ACHN (cell line): Measurements from ENCODE around the gene PMM2.
"Not testable (repeated sequence)": the region's sequence is repeated elsewhere in the genome, so short reads cannot be mapped to it uniquely, and the experiment has no call there.

Source experiments
- DNase-seq: peaks from one replicate; pipeline ENCODE4 v3.0.0-alpha.2; 2015
- in situ Hi-C: cut with HindIII; loops from 2 replicates; pipeline ENCODE4 v1.10.0; 2017; ENCODE audit warnings: low sequenced_read_pairs, low pct_ligation_motif_present, low pct_unique_long_range_greater_than_20kb

PMM2 gene

GRCh38 chr16:8797364-8798173 is at the start of gene PMM2, which contains the start of gene TMEM186:
Gene PMM2, plus strand, starts transcription at chr16:8797839. Its CDS starts 44 bp downstream, at chr16:8797883.
Gene TMEM186, minus strand, starts transcription at chr16:8797639. Its CDS starts 25 bp downstream, at chr16:8797614.
- peak; percentile 99 for DNase-seq
- in situ Hi-C loops = no loop called here

- DNase-seq, in situ Hi-C loops: not testable (repeated sequence)
Observed at GRCh38 chr16:8748944-8749343, 48.7 kb upstream of the PMM2 start.

DNA sequence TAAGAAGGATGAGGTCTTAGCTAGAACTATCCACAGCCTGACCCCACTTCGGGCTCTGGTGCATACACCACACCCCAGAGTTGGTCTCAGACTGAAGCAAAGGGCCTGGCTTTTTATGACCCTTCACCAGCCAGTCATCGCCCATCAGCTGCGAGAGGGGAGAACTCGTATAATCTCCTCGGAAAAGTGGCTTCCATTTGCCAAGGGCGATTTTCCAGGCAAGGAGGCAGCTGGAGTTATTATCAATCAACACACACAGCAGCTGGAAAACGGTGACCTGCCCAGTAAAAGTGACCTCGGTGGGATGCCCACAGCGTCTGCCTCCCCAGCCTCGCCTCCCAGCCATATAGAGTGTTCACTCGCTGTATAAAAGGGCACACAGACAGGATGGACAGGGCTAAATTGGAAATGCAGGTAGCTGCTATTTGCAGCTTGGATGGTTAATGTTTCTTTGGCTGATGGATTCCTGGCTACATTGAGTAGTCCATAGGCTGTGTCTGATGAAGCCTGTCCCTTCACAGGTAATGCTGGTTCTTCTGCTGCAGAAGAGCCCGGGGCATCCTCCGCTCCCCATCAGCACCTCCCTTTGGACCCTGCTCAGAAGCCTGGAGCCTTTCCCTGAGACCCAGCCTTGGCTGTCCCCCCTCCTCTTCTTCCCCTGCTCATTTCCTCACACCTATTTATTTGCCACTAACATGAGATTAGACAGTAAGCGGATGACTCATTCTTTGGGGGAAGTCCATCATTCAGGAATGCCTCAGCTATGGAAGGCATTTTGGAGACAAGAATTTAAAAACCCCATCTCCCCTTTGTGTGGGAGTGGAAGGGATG is 45.9 kb upstream of the PMM2 start:
- in situ Hi-C loops = no loop called here
- DNase-seq = peak; percentile 86

GRCh38 chr16:8752706-8753105 is 44.9 kb upstream of the PMM2 start:
- DNase-seq = no peak
- in situ Hi-C loops = no loop called here

DNA sequence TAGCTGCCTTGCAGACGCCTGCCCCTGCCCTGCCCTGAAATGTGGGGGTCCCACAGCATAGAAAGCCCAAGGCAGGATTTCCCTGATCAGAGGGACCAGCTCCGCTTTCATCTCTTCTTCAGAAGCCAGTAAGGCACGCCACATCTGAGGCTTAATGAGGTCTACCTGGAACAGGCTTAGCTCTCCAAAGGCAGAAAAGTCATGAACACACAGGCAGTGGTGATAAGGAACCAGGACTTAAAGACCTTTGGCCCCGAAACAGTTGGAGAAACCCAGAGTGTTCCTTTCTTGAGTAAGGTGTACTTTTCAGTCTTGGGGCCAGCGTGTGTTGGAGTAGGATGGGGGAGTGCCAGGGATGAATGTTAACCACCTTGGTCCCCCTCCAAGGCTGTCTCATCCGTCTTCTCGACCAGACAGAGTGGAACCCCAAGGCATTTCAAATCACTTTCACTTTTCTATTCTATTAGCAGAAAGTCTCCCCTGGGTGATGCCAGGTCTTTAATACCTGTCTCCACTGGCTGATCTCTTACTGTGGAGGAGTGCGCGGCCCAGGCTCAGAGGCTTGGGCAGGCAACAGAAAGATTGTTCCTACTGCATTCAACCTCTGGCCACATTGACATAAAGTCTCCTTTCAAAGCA is 44.1 kb upstream of the PMM2 start:
- DNase-seq = no peak
- in situ Hi-C loops = no loop called here

DNA sequence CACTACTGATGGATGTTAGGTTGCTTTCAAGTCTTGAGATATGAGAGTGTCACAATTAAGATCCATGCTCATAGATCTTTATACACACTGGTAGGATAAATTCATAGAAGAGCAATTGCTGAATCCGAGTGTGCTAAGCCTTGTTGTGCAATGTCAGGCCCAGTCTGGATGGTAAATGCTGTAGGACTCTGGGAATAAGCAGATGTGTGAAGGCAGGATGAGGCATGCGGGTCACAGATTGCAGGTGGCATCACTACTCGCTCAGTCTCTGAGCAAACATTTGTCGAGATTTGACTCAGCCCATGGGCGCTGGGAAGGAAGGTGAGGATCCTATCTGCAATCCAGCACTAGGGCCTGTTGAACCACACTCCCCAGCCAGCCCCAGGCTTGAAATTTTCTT is 40.9 kb upstream of the PMM2 start:
- in situ Hi-C loops = no loop called here
- no peak for DNase-seq

DNA sequence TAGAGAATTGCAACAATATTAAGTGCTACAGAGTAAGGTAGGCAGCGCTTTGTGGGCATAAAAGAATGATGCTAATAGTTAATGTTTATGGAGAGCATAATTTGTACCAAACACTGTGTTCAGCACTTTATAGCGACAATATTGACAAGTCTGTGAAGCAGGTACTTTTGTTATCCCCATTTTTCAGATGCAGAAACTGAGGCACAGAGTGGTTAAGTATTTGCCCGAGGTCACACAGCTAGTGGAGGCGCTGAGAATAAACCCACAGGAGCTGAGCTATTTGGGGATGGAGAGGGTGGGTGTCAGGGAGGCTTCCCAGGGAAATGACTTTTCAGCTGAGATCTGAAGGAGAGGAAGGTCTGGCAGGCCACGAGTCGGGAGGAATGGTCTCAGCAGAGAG is 39.6 kb upstream of the PMM2 start:
- DNase-seq = no peak
- in situ Hi-C loops = no loop called here

DNA sequence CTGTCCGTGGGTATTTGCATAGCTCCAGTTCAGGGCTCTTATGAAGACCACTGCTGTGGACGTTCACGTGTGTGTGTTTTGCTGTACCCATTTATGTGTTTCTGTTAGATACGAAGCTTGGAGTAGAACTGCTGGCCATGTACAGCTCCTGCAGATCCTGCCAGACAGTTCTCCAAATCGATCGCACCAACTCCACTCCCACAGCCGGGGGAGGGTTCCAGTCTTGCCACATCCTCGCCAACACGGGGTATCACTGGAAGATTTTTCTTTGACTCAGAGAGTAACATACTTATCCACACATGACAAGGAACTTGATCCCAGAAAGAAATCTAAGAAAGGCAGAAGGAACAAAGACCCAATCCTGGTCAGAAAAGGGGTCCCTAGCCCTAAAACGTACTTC is 37.6 kb upstream of the PMM2 start:
- no peak for DNase-seq
- in situ Hi-C loops = no loop called here

GRCh38 chr16:8761078-8761477 is 36.6 kb upstream of the PMM2 start:
- in situ Hi-C loops = no loop called here
- no peak for DNase-seq

DNA sequence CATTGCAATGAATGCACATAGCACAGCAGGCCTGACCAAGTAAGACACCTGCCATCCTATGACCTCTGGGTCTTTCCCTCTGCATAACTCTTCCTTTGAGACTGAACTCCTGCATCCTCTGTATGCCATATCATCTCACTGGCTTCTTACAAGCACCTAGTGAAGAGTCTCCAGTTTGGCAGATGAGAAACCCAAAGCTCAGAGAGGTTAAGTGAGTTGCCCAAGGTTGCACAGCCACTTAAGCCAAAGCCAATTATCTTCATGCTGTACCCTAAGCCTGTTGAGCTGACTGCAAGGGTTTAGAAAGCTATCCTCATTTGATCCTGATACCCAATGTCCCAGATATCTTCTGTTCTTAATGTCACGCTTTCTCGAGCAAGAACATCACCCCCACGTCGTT is 35.4 kb upstream of the PMM2 start:
- in situ Hi-C loops = no loop called here

GRCh38 chr16:8763083-8763482 is 34.6 kb upstream of the PMM2 start:
- DNase-seq = no peak
- in situ Hi-C loops = no loop called here

More for the DNA sequence above, 35.4 kb upstream of the PMM2 start:
- no peak for DNase-seq

DNA sequence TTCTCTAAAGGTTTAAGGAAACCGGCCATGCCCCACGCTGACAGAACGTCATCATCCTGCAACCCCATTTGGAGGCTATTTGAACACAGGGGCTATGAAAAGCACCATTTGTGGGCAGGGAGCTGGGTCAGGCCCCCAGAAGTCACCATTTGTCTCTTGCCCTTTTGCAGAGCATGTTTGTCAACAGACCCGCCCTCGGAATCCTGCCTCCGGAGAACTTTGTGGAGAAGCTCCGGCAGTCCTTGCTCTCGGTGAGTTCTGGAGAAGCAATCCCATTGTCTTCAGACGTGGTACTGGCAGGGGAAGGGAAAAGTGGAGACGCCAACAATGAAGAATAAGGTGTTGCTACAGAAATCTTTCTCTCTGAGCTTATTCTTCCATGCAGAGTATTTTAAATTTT is 33.7 kb upstream of the PMM2 start:
- in situ Hi-C loops = no loop called here

GRCh38 chr16:8764525-8765250 is 33.0 kb upstream of the PMM2 start:
- in situ Hi-C loops = no loop called here
- DNase-seq = no peak

More for the DNA sequence above, 33.7 kb upstream of the PMM2 start:
- no peak for DNase-seq

DNA sequence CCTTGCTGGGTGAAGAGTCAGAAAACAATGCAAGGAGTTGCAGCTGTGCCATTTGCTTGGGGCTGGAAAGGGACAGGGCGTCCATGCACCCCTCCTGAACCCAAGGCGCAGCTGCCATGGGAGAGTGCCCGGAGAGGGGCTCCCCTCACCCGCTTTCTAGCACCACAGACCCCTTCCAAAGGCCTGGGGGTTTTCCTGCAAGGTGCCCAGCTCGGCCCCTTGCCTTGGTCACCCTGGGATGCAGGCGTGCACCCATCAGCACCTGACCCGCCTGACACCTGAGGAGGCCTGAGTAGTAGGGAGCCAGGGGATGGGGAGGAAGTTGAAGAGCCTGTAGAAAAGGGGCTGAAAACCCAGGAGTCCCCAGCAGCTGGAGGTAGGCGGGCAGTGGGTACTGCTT is 30.5 kb upstream of the PMM2 start:
- in situ Hi-C loops = no loop called here
- no peak for DNase-seq

DNA sequence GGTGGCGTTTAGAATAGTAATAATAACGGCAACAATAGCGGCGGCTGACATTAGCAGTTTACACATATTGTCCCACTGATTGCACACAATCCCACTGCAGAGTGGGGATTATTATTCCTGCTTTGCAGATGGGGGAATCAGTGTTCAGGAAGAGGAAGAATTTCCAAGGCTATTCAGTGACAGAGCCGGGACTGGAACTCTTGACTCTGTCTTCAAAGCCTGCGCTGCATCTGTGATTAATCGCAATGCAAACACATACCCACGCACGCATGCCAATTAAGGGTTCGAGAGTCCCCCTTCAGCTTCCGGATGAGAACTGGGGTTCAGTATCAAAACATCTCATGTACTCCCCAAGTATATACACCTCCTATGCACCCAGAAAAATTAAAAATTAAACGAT is 29.4 kb upstream of the PMM2 start:
- in situ Hi-C loops = no loop called here
- no peak for DNase-seq

DNA sequence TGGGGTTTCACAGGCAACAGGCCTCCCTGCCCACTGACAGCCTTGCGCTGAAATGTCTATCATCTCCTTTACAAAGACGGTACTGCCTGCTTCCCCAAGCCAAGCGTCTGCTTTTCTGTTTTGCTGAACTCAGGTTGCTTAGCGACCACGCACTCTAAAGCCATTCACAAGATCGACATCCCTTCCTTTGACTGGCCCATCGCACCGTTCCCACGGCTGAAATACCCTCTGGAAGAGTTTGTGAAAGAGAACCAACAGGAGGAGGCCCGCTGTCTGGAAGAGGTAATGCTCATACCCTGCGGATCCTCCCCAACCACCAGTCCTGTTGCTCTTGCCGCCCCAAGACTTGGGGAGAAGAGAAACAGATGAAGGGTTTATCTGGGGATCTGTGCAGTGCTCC is 28.9 kb upstream of the PMM2 start:
- in situ Hi-C loops = no loop called here
- DNase-seq = no peak

- DNase-seq = no peak
- in situ Hi-C loops = no loop called here
Observed at GRCh38 chr16:8773537-8773936, 24.1 kb upstream of the PMM2 start.

- in situ Hi-C loops = no loop called here
- no peak for DNase-seq
Observed at GRCh38 chr16:8774208-8774607, 23.4 kb upstream of the PMM2 start.

- in situ Hi-C loops = no loop called here
Observed at GRCh38 chr16:8775359-8775758, 22.3 kb upstream of the PMM2 start.

More at GRCh38 chr16:8775359-8775758, 22.3 kb upstream of the PMM2 start:
- DNase-seq = no peak
